HFF-Myc (cell line): Measurements from ENCODE around the gene CDC42SE2.
"Not testable (repeated sequence)": the region's sequence is repeated elsewhere in the genome, so short reads cannot be mapped to it uniquely, and the experiment has no call there.

Experiments used
- DNase-seq: peaks from one replicate; pipeline ENCODE4 v3.0.0-alpha.2; 2011; ENCODE audit warnings: low read depth; ENCODE audit errors: extremely low read depth
- H3K4me3 ChIP-seq: replicated peaks from 2 replicates; pipeline ENCODE4 v1.5.1; 2011; ENCODE audit warnings: low read depth, mild to moderate bottlenecking, control low read depth, low read length
- TF ChIP-seq, protein P1 (sequence below): IDR thresholded peaks from 2 replicates; pipeline ENCODE4 v1.5.1; 2012; ENCODE audit warnings: mild to moderate bottlenecking, low read depth, low read length, control low read depth; ENCODE audit errors: missing control alignments

The CDC42SE2 gene

GRCh38 chr5:131276072-131276471, 12.2 kb downstream of the CDC42SE2 start:
- no peak for DNase-seq
- no peak overlapping the region for H3K4me3 ChIP-seq
- TF ChIP-seq, protein P1, sequence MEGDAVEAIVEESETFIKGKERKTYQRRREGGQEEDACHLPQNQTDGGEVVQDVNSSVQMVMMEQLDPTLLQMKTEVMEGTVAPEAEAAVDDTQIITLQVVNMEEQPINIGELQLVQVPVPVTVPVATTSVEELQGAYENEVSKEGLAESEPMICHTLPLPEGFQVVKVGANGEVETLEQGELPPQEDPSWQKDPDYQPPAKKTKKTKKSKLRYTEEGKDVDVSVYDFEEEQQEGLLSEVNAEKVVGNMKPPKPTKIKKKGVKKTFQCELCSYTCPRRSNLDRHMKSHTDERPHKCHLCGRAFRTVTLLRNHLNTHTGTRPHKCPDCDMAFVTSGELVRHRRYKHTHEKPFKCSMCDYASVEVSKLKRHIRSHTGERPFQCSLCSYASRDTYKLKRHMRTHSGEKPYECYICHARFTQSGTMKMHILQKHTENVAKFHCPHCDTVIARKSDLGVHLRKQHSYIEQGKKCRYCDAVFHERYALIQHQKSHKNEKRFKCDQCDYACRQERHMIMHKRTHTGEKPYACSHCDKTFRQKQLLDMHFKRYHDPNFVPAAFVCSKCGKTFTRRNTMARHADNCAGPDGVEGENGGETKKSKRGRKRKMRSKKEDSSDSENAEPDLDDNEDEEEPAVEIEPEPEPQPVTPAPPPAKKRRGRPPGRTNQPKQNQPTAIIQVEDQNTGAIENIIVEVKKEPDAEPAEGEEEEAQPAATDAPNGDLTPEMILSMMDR = no peak

- TF ChIP-seq, protein P1 = no peak
- no peak for DNase-seq
- no peak overlapping the region for H3K4me3 ChIP-seq
These were observed 13.6 kb downstream of the CDC42SE2 start for GRCh38 chr5:131277447-131277846.

- TF ChIP-seq, protein P1 = no peak
- no peak for DNase-seq
- no peak overlapping the region for H3K4me3 ChIP-seq
These were observed 14.3 kb downstream of the CDC42SE2 start for GRCh38 chr5:131277875-131278740.

DNA sequence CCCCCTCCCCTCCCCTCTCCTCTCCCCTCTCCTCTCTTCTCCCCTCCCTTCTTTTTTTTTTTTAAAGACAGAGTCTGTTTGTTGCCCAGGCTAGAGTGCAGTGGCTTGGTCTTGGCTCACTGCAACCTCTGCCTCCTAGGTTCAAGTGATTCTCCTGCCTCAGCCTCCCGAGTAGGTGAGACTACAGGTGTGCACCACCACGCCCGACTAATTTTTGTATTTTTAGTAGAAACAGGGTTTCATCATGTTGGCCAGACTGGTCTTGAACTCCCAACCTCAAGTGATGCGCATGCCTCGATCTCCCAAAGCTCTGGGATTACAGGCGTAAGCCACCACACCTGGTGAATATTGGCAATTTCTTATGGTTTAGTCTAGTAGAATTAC, 14.9 kb downstream of the CDC42SE2 start:
- H3K4me3 ChIP-seq, DNase-seq: not testable (repeated sequence)

DNA sequence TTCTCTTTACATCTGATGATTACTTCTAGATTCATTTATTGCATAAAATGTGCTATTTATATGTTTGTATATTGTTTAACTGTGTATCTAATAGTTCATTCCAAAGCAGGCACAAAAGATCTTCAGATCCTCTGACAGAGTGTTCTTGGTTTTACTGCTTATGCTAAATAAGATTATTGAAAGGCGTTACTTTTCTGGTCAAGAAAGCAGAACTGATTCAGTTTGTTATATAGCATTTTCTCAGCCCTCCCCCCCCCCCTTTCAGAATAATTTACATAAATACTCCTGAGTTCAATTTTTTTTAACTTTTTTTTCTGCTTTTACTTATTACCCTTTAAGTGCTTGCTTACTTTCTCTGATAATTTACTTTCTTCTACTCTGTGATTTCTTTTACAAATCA, 15.4 kb downstream of the CDC42SE2 start:
- no peak overlapping the region for H3K4me3 ChIP-seq
- no peak for DNase-seq

DNA sequence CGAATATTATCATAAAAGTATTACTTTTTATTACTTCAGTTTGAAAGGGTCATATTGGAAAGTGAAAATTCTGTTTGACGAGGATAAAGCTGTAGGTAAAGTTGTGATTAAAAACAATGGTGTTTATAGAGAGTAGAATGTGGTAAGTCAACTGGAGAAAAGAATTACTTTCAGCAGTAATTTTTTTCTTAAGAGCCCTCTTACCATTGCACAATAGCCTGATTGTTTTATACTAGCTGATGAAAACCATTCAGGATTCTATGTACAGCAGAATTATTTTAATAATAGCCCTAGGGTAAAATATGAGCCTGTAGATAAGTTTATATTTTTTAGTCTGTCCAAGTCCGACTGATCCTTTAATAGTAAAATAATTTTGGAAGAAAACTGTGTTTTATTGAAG, 16.6 kb downstream of the CDC42SE2 start:
- TF ChIP-seq, protein P1 = no peak
- DNase-seq = no peak
- H3K4me3 ChIP-seq = no peak overlapping the region

More for the DNA sequence above, 15.4 kb downstream of the CDC42SE2 start:
- TF ChIP-seq, protein P1 = no peak

- TF ChIP-seq, protein P1 = no peak
- no peak for DNase-seq
- H3K4me3 ChIP-seq = no peak overlapping the region
These were observed 17.4 kb downstream of the CDC42SE2 start for GRCh38 chr5:131281133-131281867.
